PFSK-1 (cell line): ENCODE data around the gene ARHGAP12.

ENCODE experiments used
- POLR2AphosphoS5 ChIP-seq: IDR thresholded peaks from 2 replicates; pipeline ENCODE4 v1.6.1; 2012; ENCODE audit warnings: low read depth, mild to moderate bottlenecking, control low read depth, low read length, moderate library complexity
- SIN3A ChIP-seq: IDR thresholded peaks from 2 replicates; pipeline ENCODE4 v1.6.1; 2012; ENCODE audit warnings: mild to moderate bottlenecking, low read length, moderate library complexity, borderline replicate concordance; ENCODE audit not compliant: insufficient read depth
- TF ChIP-seq, protein P1 (sequence below), 2 experiments: IDR thresholded peaks; 2 replicates each; pipeline versions ENCODE4 v1.6.1 to v1.8.0; 2011 to 2012; ENCODE audit warnings: low read depth in 2 of 2, low read length in 2 of 2, control low read depth in 1 of 2, inconsistent platforms in 1 of 2, mild to moderate bottlenecking in 1 of 2, moderate library complexity in 1 of 2; ENCODE audit not compliant: insufficient read depth in 1 of 2

DNA sequence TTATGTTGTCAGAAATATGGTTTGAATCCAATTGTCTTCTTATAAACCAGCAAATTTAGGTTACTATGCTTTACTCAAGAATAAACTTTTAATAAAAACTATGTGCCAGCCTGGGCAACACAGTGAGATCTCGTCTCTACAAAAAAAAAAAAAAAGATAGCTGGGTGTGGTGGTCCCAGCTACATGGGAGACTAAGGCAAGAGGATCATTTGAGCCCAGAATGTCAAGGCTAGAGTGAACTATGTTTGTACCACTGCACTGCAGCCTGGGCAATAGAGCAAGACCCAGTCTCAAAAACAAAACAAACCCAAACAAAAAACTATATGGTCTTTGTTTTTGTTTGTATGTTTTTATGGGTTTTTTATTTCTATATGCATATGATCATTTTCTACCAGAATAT lies 7.5 kb upstream of the ARHGAP12 start:
- TF ChIP-seq POLR2AphosphoS5, result no peak
- TF ChIP-seq SIN3A, result no peak
- TF ChIP-seq, protein P1, sequence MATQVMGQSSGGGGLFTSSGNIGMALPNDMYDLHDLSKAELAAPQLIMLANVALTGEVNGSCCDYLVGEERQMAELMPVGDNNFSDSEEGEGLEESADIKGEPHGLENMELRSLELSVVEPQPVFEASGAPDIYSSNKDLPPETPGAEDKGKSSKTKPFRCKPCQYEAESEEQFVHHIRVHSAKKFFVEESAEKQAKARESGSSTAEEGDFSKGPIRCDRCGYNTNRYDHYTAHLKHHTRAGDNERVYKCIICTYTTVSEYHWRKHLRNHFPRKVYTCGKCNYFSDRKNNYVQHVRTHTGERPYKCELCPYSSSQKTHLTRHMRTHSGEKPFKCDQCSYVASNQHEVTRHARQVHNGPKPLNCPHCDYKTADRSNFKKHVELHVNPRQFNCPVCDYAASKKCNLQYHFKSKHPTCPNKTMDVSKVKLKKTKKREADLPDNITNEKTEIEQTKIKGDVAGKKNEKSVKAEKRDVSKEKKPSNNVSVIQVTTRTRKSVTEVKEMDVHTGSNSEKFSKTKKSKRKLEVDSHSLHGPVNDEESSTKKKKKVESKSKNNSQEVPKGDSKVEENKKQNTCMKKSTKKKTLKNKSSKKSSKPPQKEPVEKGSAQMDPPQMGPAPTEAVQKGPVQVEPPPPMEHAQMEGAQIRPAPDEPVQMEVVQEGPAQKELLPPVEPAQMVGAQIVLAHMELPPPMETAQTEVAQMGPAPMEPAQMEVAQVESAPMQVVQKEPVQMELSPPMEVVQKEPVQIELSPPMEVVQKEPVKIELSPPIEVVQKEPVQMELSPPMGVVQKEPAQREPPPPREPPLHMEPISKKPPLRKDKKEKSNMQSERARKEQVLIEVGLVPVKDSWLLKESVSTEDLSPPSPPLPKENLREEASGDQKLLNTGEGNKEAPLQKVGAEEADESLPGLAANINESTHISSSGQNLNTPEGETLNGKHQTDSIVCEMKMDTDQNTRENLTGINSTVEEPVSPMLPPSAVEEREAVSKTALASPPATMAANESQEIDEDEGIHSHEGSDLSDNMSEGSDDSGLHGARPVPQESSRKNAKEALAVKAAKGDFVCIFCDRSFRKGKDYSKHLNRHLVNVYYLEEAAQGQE (IDR thresholded peaks at IDR 0.05; ENCODE audit: insufficient read depth in 1 of 2, low read depth in 2 of 2, low read length in 2 of 2), result no peak
